Effector memory CD4-positive, alpha-beta T cell (primary cell): ENCODE results near the gene PRKCI.
"Not testable (repeated sequence)": the region's sequence is repeated elsewhere in the genome, so short reads cannot be mapped to it uniquely, and the experiment has no call there.

Experiments used
- DNase-seq, 3 donors: peaks; one replicate each; pipeline ENCODE4 v3.0.0-alpha.2; 2020
- H3K27ac ChIP-seq: 2 replicates; pipeline ENCODE4 v1.7.0; 2013; ENCODE audit warnings: mild to moderate bottlenecking, low read length, moderate library complexity; ENCODE audit not compliant: insufficient read depth, poor library complexity, severe bottlenecking
- H3K27me3 ChIP-seq: replicated peaks from 2 replicates; pipeline ENCODE4 v1.7.0; 2013; ENCODE audit warnings: mild to moderate bottlenecking, low read length; ENCODE audit not compliant: insufficient read depth, control insufficient read depth, poor library complexity, severe bottlenecking
- H3K36me3 ChIP-seq: 2 replicates; pipeline ENCODE4 v1.7.0; 2013; ENCODE audit warnings: mild to moderate bottlenecking, low read length, moderate library complexity; ENCODE audit not compliant: control insufficient read depth, insufficient read depth
- H3K4me1 ChIP-seq: 2 replicates; pipeline ENCODE4 v1.7.0; 2013; ENCODE audit warnings: low read length, mild to moderate bottlenecking; ENCODE audit not compliant: control insufficient read depth, insufficient read depth, poor library complexity, severe bottlenecking
- H3K4me3 ChIP-seq: 2 replicates; pipeline ENCODE4 v1.7.0; 2013; ENCODE audit warnings: low read length, low read depth, mild to moderate bottlenecking; ENCODE audit not compliant: insufficient read depth, poor library complexity, severe bottlenecking
- H3K9me3 ChIP-seq: 2 replicates; pipeline ENCODE4 v1.7.0; 2013; ENCODE audit warnings: mild to moderate bottlenecking, low read length, moderate library complexity; ENCODE audit not compliant: control insufficient read depth

Gene PRKCI

DNA sequence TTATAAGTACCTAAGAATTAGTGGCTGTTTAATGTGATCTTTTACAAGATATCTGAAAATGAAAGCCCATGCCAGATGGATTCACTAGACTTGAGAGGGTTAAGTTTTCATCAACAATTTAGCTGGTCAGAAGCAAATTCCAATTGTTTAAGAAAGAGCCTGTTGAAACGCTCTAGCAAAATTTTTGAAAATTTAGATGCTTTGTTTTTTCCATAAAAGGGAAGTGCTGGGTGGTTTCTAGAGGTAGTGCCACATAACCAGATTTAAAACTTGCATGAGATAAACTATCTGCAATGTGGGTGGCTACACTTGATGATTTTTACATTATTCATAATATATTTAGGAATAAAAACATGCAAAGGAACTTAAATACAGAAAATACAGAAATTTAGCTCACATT lies 86.8 kb downstream of the PRKCI start:
- no peaks in the 10 kb centered on the region for H3K9me3 ChIP-seq
- H3K27ac ChIP-seq: no peak overlapping the region
- no peaks in the 10 kb centered on the region for H3K36me3 ChIP-seq
- DNase-seq: no peak
- H3K4me3 ChIP-seq: no peak overlapping the region
- H3K27me3 ChIP-seq: no peaks in the 10 kb centered on the region
- H3K4me1 ChIP-seq: no peaks in the 10 kb centered on the region

- H3K27ac ChIP-seq: no peak overlapping the region
- DNase-seq: no peak
- no peaks in the 10 kb centered on the region for H3K9me3 ChIP-seq
- no peaks in the 10 kb centered on the region for H3K36me3 ChIP-seq
- no peaks in the 10 kb centered on the region for H3K27me3 ChIP-seq
- no peaks in the 10 kb centered on the region for H3K4me1 ChIP-seq
- H3K4me3 ChIP-seq: no peak overlapping the region
Observed at GRCh38 chr3:170317954-170318353, 95.7 kb downstream of the PRKCI start.

DNA sequence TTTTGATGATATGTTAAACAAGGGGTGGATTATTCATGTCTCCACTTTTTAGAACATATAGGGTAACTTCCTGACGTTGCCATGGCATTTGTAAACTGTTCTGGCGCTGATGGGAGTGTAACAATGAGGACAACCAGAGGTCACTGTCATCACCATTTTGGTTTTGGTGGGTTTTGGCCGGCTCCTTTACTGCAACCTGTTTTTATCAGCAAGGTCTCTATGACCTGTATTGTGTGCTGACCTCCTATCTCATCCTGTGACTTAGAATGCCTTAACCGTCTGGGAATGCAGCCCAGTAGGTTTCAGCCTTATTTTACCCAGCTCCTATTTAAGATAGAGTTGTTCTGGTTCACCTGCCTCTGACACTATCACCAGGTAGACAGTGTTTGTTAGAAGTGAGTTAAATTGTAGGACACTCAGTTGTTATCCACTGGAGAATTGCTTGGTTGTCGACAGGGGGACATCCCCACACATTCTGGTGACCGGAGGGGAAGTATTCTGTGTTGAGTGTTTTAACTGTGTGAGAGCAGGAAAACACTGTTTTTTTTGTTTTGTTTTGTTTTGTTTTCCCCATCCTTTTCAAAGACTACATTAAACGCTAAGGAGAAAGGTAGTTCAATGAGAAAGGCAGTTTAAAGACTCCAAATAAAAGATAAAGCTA lies 98.4 kb downstream of the PRKCI start:
- H3K4me3 ChIP-seq: no peak overlapping the region
- H3K36me3 ChIP-seq: no peaks in the 10 kb centered on the region
- no peaks in the 10 kb centered on the region for H3K27me3 ChIP-seq
- no peak overlapping the region for H3K27ac ChIP-seq
- H3K4me1 ChIP-seq: no peaks in the 10 kb centered on the region
- no peaks in the 10 kb centered on the region for H3K9me3 ChIP-seq
- no peak for DNase-seq

- no peak for DNase-seq
- H3K27ac ChIP-seq: no peak overlapping the region
Observed at GRCh38 chr3:170321321-170322034, 99.3 kb downstream of the PRKCI start.

GRCh38 chr3:170322566-170323269 lies 100.5 kb downstream of the PRKCI start:
- Histone ChIP-seq H3K4me1 (no peaks in the 10 kb centered on the region), H3K4me3 (no peak overlapping the region), H3K27ac (no peak overlapping the region), H3K27me3 (no peaks in the 10 kb centered on the region), H3K36me3 (no peaks in the 10 kb centered on the region), H3K9me3 (no peaks in the 10 kb centered on the region)
- no peak for DNase-seq

More at GRCh38 chr3:170321321-170322034, 99.3 kb downstream of the PRKCI start:
- H3K4me1 ChIP-seq: no peaks in the 10 kb centered on the region
- H3K4me3 ChIP-seq: no peak overlapping the region
- H3K36me3 ChIP-seq: no peaks in the 10 kb centered on the region
- H3K9me3 ChIP-seq: no peaks in the 10 kb centered on the region
- no peaks in the 10 kb centered on the region for H3K27me3 ChIP-seq

- no peak for DNase-seq
- Histone ChIP-seq H3K4me3 (no peak overlapping the region), H3K9me3 (no peaks in the 10 kb centered on the region), H3K36me3 (no peaks in the 10 kb centered on the region), H3K27ac (no peak overlapping the region), H3K4me1 (no peaks in the 10 kb centered on the region), H3K27me3 (no peaks in the 10 kb centered on the region)
Observed at GRCh38 chr3:170323331-170323730, 101.1 kb downstream of the PRKCI start.

DNA sequence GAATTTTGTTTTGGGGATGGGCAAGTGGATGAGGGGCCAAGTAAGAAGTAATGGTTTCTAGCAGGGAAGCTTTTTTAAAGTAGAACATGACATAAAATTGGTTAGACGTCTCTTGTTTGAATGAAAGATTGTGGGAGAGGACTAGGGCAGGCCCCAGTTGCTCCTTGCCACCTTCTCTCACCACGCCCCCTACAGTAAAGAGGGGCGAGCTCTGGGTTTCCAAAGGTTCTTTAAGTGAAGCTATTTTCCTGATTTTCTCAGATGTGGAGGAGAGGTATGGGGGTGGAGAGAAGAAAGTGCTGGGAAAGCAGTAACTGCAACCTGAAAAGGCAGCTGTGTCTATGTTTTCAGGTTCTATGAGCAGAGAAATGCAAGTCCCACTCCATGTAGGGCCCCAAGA lies 102.7 kb downstream of the PRKCI start:
- Histone ChIP-seq H3K4me3 (no peak overlapping the region), H3K9me3 (no peaks in the 10 kb centered on the region), H3K36me3 (no peaks in the 10 kb centered on the region), H3K27me3 (no peaks in the 10 kb centered on the region), H3K4me1 (no peaks in the 10 kb centered on the region), H3K27ac (no peak overlapping the region)
- DNase-seq: no peak

GRCh38 chr3:170327040-170327808 lies 105.0 kb downstream of the PRKCI start:
- no peaks in the 10 kb centered on the region for H3K36me3 ChIP-seq
- no peak overlapping the region for H3K27ac ChIP-seq
- H3K4me1 ChIP-seq: no peaks in the 10 kb centered on the region
- no peaks in the 10 kb centered on the region for H3K9me3 ChIP-seq
- no peak for DNase-seq
- no peaks in the 10 kb centered on the region for H3K27me3 ChIP-seq
- H3K4me3 ChIP-seq: no peak overlapping the region

DNA sequence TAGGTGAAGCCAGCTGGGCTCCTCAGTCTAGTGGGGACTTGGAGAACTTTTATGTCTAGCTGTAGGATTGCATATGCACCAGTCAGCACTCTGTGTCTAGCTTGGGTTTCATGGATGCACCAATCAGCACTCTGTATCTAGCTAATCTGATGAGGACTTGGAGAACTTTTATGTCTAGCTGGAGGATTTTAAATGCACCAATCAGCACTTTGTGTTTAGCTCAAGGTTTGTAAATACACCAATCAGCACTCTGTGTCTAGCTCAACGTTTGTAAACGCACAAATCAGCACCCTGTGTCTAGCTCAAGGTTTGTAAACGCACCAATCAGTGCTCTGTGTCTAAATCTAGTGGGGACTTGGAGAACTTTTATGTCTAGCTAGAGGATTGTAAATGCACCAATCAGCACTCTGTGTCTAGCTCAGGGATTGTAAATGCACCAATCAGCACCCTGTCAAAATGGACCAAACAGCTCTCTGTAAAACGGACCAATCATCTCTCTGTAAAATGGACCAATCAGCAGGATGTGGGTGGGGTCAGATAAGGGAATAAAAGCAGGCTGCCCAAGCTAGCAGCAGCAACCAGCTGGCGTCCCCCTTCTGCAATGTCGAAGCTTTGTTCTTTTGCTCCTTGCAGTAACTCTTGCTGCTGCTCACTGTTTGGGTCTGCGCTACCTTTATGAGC lies 105.8 kb downstream of the PRKCI start:
- not testable (repeated sequence) for H3K4me1 ChIP-seq, H3K4me3 ChIP-seq, H3K9me3 ChIP-seq, H3K27me3 ChIP-seq, H3K36me3 ChIP-seq, DNase-seq, H3K27ac ChIP-seq
